Measurements from ENCODE around the gene RTCA.
A peak's percentile ranks its signal among the peaks of the same experiment; 100 is the strongest.

RTCA gene

GRCh38 chr1:100240631-100241030, 25.4 kb upstream of the RTCA start:
- no peaks in the 10 kb centered on the region for H3K9me3 ChIP-seq (ENCODE audit: control extremely low read depth in 1 of 5, control insufficient read depth in 4 of 5, insufficient read depth in 2 of 5, low read depth in 1 of 5, low read length in 4 of 5)
- no peak overlapping the region for H3K27ac ChIP-seq (ENCODE audit: insufficient read depth in 1 of 2, low read depth in 1 of 2, low read length in 2 of 2, poor library complexity in 1 of 2, severe bottlenecking in 2 of 2)
- no CpG with 5 or more reads among the region's 4 CpGs for WGBS (ENCODE audit: insufficient coverage)
- peak in 1 of 3 donors; percentile 20 for DNase-seq
- peaks cover 7 to 27% (median 17%) of the 10 kb centered on the region in 4 experiments for H3K36me3 ChIP-seq (ENCODE audit: control insufficient read depth in 4 of 4, insufficient read depth in 4 of 4, low read length in 3 of 4)
- no peaks in the 10 kb centered on the region for H3K4me1 ChIP-seq (ENCODE audit: control extremely low read depth in 1 of 4, control insufficient read depth in 4 of 4, insufficient read depth in 4 of 4, low read length in 3 of 4)
- CTCF ChIA-PET, result no interaction called here
- POLR2A ChIA-PET, result no interaction called here
- no peaks in the 10 kb centered on the region for H3K27me3 ChIP-seq (replicated peaks in 2 of 5; ENCODE audit: control insufficient read depth in 4 of 5, insufficient read depth in 5 of 5, low read length in 4 of 5)
- no peak overlapping the region for H3K4me3 ChIP-seq (ENCODE audit: control insufficient read depth in 1 of 7, extremely low read depth in 1 of 7, insufficient read depth in 4 of 7, low read depth in 2 of 7, low read length in 6 of 7)

GRCh38 chr1:100246738-100247137, 19.3 kb upstream of the RTCA start:
- no peaks in the 10 kb centered on the region for H3K9me3 ChIP-seq (ENCODE audit: control extremely low read depth in 1 of 5, control insufficient read depth in 4 of 5, insufficient read depth in 2 of 5, low read depth in 1 of 5, low read length in 4 of 5)
- CTCF ChIA-PET, result no interaction called here
- no peaks in the 10 kb centered on the region for H3K27me3 ChIP-seq (replicated peaks in 2 of 5; ENCODE audit: control insufficient read depth in 4 of 5, insufficient read depth in 5 of 5, low read length in 4 of 5)
- POLR2A ChIA-PET, result interaction anchor here (0.6 kb wide), 1 partner anchor 150 kb away, joined by 3 read pairs; no protein-coding TSS in a partner anchor
- no peak overlapping the region for H3K4me3 ChIP-seq (ENCODE audit: control insufficient read depth in 1 of 7, extremely low read depth in 1 of 7, insufficient read depth in 4 of 7, low read depth in 2 of 7, low read length in 6 of 7)
- no peak for DNase-seq
- H3K27ac ChIP-seq (ENCODE audit: insufficient read depth in 1 of 2, low read depth in 1 of 2, low read length in 2 of 2, poor library complexity in 1 of 2, severe bottlenecking in 2 of 2), result no peak overlapping the region
- H3K4me1 ChIP-seq (ENCODE audit: control extremely low read depth in 1 of 4, control insufficient read depth in 4 of 4, insufficient read depth in 4 of 4, low read length in 3 of 4), result peaks cover 2 to 18% (median 11%) of the 10 kb centered on the region in 4 experiments
- 100% methylated on average over 3 of the region's 4 CpGs for WGBS (ENCODE audit: insufficient coverage)
- peaks cover 0 to 3% (median under 1%) of the 10 kb centered on the region in 4 experiments for H3K36me3 ChIP-seq (ENCODE audit: control insufficient read depth in 4 of 4, insufficient read depth in 4 of 4, low read length in 3 of 4)

- H3K4me3 ChIP-seq (ENCODE audit: control insufficient read depth in 1 of 7, extremely low read depth in 1 of 7, insufficient read depth in 4 of 7, low read depth in 2 of 7, low read length in 6 of 7), result peak overlapping the region; percentile 77 to 100 (median 98)
- H3K36me3 ChIP-seq (ENCODE audit: control insufficient read depth in 4 of 4, insufficient read depth in 4 of 4, low read length in 3 of 4), result peaks cover 0 to 2% (median under 1%) of the 10 kb centered on the region in 4 experiments
- H3K27me3 ChIP-seq (replicated peaks in 2 of 5; ENCODE audit: control insufficient read depth in 4 of 5, insufficient read depth in 5 of 5, low read length in 4 of 5), result no peaks in the 10 kb centered on the region
- no peaks in the 10 kb centered on the region for H3K9me3 ChIP-seq (ENCODE audit: control extremely low read depth in 1 of 5, control insufficient read depth in 4 of 5, insufficient read depth in 2 of 5, low read depth in 1 of 5, low read length in 4 of 5)
- peak overlapping the region; percentile 77 to 92 for H3K27ac ChIP-seq (ENCODE audit: insufficient read depth in 1 of 2, low read depth in 1 of 2, low read length in 2 of 2, poor library complexity in 1 of 2, severe bottlenecking in 2 of 2)
- WGBS (ENCODE audit: insufficient coverage), result 3% methylated on average over 12 of the region's 12 CpGs
- H3K4me1 ChIP-seq (ENCODE audit: control extremely low read depth in 1 of 4, control insufficient read depth in 4 of 4, insufficient read depth in 4 of 4, low read length in 3 of 4), result peaks cover 2 to 18% (median 11%) of the 10 kb centered on the region in 4 experiments
- CTCF ChIA-PET, result interaction anchor here (0.6 to 2.3 kb wide), 5 partner anchors 12 to 117 kb away, joined by 3 to 8 read pairs (median 4); partner anchors contain the start of gene RTCA
- POLR2A ChIA-PET, result interaction anchor here (0.7 to 1.3 kb wide), 2 partner anchors 11 to 17 kb away, joined by 3 to 10 read pairs; partner anchors contain the start of gene RTCA
- DNase-seq, result peak in 1 of 3 donors; percentile 4
These were observed 16.9 kb upstream of the RTCA start for GRCh38 chr1:100249155-100249536.

- peak; percentile 94 to 97 (median 96) for DNase-seq
- CTCF ChIA-PET, result interaction anchor here (1.2 to 2.3 kb wide), 4 partner anchors 16 to 207 kb away, joined by 3 to 8 read pairs (median 3); partner anchors contain the start of gene RTCA
- Histone ChIP-seq H3K9me3 (ENCODE audit: control extremely low read depth in 1 of 5, control insufficient read depth in 4 of 5, insufficient read depth in 2 of 5, low read depth in 1 of 5, low read length in 4 of 5) (no peaks in the 10 kb centered on the region), H3K4me1 (ENCODE audit: control extremely low read depth in 1 of 4, control insufficient read depth in 4 of 4, insufficient read depth in 4 of 4, low read length in 3 of 4) (peaks cover 2 to 18% (median 11%) of the 10 kb centered on the region in 4 experiments), H3K36me3 (ENCODE audit: control insufficient read depth in 4 of 4, insufficient read depth in 4 of 4, low read length in 3 of 4) (peaks cover 0 to 2% (median 0%) of the 10 kb centered on the region in 4 experiments), H3K27ac (ENCODE audit: insufficient read depth in 1 of 2, low read depth in 1 of 2, low read length in 2 of 2, poor library complexity in 1 of 2, severe bottlenecking in 2 of 2) (peak within 1 kb of the TSS; percentile 77 to 92), H3K27me3 (replicated peaks in 2 of 5; ENCODE audit: control insufficient read depth in 4 of 5, insufficient read depth in 5 of 5, low read length in 4 of 5) (no peaks in the 10 kb centered on the region), H3K4me3 (ENCODE audit: control insufficient read depth in 1 of 7, extremely low read depth in 1 of 7, insufficient read depth in 4 of 7, low read depth in 2 of 7, low read length in 6 of 7) (peak within 1 kb of the TSS; percentile 77 to 100 (median 98))
- 0% methylated on average over 23 of the region's 31 CpGs for WGBS (ENCODE audit: insufficient coverage)
- POLR2A ChIA-PET, result interaction anchor here (0.7 to 1.3 kb wide), 2 partner anchors 11 to 16 kb away, joined by 3 to 10 read pairs; partner anchors contain the start of gene RTCA
These were observed 16.3 kb upstream of the RTCA start, which contains the start of gene DBT for GRCh38 chr1:100249537-100250257. DBT (minus strand) TSS chr1:100249834; CDS start chr1:100249820, 14 bp downstream.

GRCh38 chr1:100250264-100250663, 15.8 kb upstream of the RTCA start:
- no peaks in the 10 kb centered on the region for H3K9me3 ChIP-seq (ENCODE audit: control extremely low read depth in 1 of 5, control insufficient read depth in 4 of 5, insufficient read depth in 2 of 5, low read depth in 1 of 5, low read length in 4 of 5)
- H3K27me3 ChIP-seq (replicated peaks in 2 of 5; ENCODE audit: control insufficient read depth in 4 of 5, insufficient read depth in 5 of 5, low read length in 4 of 5), result no peaks in the 10 kb centered on the region
- H3K4me1 ChIP-seq (ENCODE audit: control extremely low read depth in 1 of 4, control insufficient read depth in 4 of 4, insufficient read depth in 4 of 4, low read length in 3 of 4), result peaks cover 2 to 18% (median 11%) of the 10 kb centered on the region in 4 experiments
- POLR2A ChIA-PET, result interaction anchor here (1.3 kb wide), 1 partner anchor 16 kb away, joined by 10 read pairs; the partner anchor contains the start of gene RTCA
- H3K27ac ChIP-seq (ENCODE audit: insufficient read depth in 1 of 2, low read depth in 1 of 2, low read length in 2 of 2, poor library complexity in 1 of 2, severe bottlenecking in 2 of 2), result peak overlapping the region in 1 of 2 experiments; percentile 92
- peak in 1 of 3 donors; percentile 16 for DNase-seq
- peaks cover 0 to 2% (median 0%) of the 10 kb centered on the region in 4 experiments for H3K36me3 ChIP-seq (ENCODE audit: control insufficient read depth in 4 of 4, insufficient read depth in 4 of 4, low read length in 3 of 4)
- CTCF ChIA-PET, result interaction anchor here (0.6 to 2.3 kb wide), 4 partner anchors 15 to 214 kb away, joined by 3 to 8 read pairs (median 3); partner anchors contain the start of gene RTCA
- 0% methylated on average over 1 of the region's 1 CpG for WGBS (ENCODE audit: insufficient coverage)
- H3K4me3 ChIP-seq (ENCODE audit: control insufficient read depth in 1 of 7, extremely low read depth in 1 of 7, insufficient read depth in 4 of 7, low read depth in 2 of 7, low read length in 6 of 7), result peak overlapping the region in 6 of 7 experiments; percentile 91 to 100 (median 98)

- ChIA-PET POLR2A (no interaction called here), CTCF (interaction anchor here (0.6 to 1.4 kb wide), 2 partner anchors 206 to 213 kb away, joined by 3 read pairs; no protein-coding TSS in a partner anchor)
- Histone ChIP-seq H3K36me3 (ENCODE audit: control insufficient read depth in 4 of 4, insufficient read depth in 4 of 4, low read length in 3 of 4) (peaks cover 0 to 2% (median 0%) of the 10 kb centered on the region in 4 experiments), H3K27ac (ENCODE audit: insufficient read depth in 1 of 2, low read depth in 1 of 2, low read length in 2 of 2, poor library complexity in 1 of 2, severe bottlenecking in 2 of 2) (no peak overlapping the region), H3K4me1 (ENCODE audit: control extremely low read depth in 1 of 4, control insufficient read depth in 4 of 4, insufficient read depth in 4 of 4, low read length in 3 of 4) (peaks cover 2 to 18% (median 11%) of the 10 kb centered on the region in 4 experiments), H3K9me3 (ENCODE audit: control extremely low read depth in 1 of 5, control insufficient read depth in 4 of 5, insufficient read depth in 2 of 5, low read depth in 1 of 5, low read length in 4 of 5) (no peaks in the 10 kb centered on the region), H3K4me3 (ENCODE audit: control insufficient read depth in 1 of 7, extremely low read depth in 1 of 7, insufficient read depth in 4 of 7, low read depth in 2 of 7, low read length in 6 of 7) (no peak overlapping the region), H3K27me3 (replicated peaks in 2 of 5; ENCODE audit: control insufficient read depth in 4 of 5, insufficient read depth in 5 of 5, low read length in 4 of 5) (no peaks in the 10 kb centered on the region)
- 100% methylated on average over 2 of the region's 3 CpGs for WGBS (ENCODE audit: insufficient coverage)
- no peak for DNase-seq
These were observed 15.2 kb upstream of the RTCA start for GRCh38 chr1:100250807-100251206.
